Hepatic stellate cell (primary cell): ENCODE data around the gene DIP2C.
"Not testable (repeated sequence)": the region's sequence is repeated elsewhere in the genome, so short reads cannot be mapped to it uniquely, and the experiment has no call there.

Experiments used
- DNase-seq: peaks from one replicate; pipeline ENCODE4 v3.0.0; 2011; ENCODE audit warnings: low spot score

The DIP2C gene

GRCh38 chr10:656883-657282, 32.6 kb downstream of the DIP2C start:
- DNase-seq: no peak

GRCh38 chr10:655184-655583, 34.3 kb downstream of the DIP2C start:
- DNase-seq: no peak

GRCh38 chr10:654647-654996, 34.8 kb downstream of the DIP2C start:
- no peak for DNase-seq

GRCh38 chr10:653991-654646, 35.3 kb downstream of the DIP2C start:
- DNase-seq: no peak

- DNase-seq: not testable (repeated sequence)
Observed at GRCh38 chr10:652832-653459, 36.5 kb downstream of the DIP2C start.

- no peak for DNase-seq
Observed at GRCh38 chr10:652233-652632, 37.2 kb downstream of the DIP2C start.

GRCh38 chr10:651692-652091, 37.8 kb downstream of the DIP2C start:
- no peak for DNase-seq

- no peak for DNase-seq
Observed at GRCh38 chr10:650886-651615, 38.4 kb downstream of the DIP2C start.

- no peak for DNase-seq
Observed at GRCh38 chr10:650441-650851, 39.0 kb downstream of the DIP2C start.

- no peak for DNase-seq
Observed at GRCh38 chr10:649798-650440, 39.5 kb downstream of the DIP2C start.

- no peak for DNase-seq
Observed at GRCh38 chr10:649445-649797, 40.0 kb downstream of the DIP2C start.

GRCh38 chr10:647019-647418, 42.4 kb downstream of the DIP2C start:
- not testable (repeated sequence) for DNase-seq

- no peak for DNase-seq
Observed at GRCh38 chr10:646118-646524, 43.3 kb downstream of the DIP2C start.

GRCh38 chr10:644943-645334, 44.5 kb downstream of the DIP2C start:
- no peak for DNase-seq

GRCh38 chr10:644076-644942, 45.2 kb downstream of the DIP2C start:
- no peak for DNase-seq

- no peak for DNase-seq
Observed at GRCh38 chr10:642186-642890, 47.1 kb downstream of the DIP2C start.

GRCh38 chr10:641149-642010, 48.1 kb downstream of the DIP2C start:
- no peak for DNase-seq

- DNase-seq: no peak
Observed at GRCh38 chr10:640673-641045, 48.8 kb downstream of the DIP2C start.

- no peak for DNase-seq
Observed at GRCh38 chr10:639751-640672, 49.5 kb downstream of the DIP2C start.
